ENCODE measurements around the gene INPP4A.

INPP4A gene

DNA sequence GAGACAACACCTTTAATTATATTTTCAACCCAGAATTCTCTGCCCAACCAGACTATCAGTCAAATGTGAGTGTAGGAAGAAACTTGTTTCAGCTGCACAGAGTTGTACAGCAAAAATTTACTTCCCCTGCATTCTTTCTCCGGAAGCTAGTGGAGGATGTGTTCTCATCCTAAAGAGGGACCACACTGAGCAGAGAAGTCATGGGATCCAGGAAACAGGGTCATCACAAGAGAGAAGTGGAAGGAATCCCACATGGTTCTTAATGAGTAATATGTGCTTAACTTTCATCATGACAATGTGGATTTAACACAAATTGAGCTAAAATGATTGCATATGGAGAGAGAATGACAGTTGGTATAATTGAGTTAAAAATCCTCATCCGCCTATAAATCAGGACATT, 78.2 kb downstream of the INPP4A start:
- ChIA-PET CTCF (no interaction called here), POLR2A (no interaction called here)
- no peak overlapping the region for H3K4me3 ChIP-seq (ENCODE audit: low read depth, low read length)
- no peak for DNase-seq (ENCODE audit: low read depth, low spot score)
- TF ChIP-seq, protein P1, sequence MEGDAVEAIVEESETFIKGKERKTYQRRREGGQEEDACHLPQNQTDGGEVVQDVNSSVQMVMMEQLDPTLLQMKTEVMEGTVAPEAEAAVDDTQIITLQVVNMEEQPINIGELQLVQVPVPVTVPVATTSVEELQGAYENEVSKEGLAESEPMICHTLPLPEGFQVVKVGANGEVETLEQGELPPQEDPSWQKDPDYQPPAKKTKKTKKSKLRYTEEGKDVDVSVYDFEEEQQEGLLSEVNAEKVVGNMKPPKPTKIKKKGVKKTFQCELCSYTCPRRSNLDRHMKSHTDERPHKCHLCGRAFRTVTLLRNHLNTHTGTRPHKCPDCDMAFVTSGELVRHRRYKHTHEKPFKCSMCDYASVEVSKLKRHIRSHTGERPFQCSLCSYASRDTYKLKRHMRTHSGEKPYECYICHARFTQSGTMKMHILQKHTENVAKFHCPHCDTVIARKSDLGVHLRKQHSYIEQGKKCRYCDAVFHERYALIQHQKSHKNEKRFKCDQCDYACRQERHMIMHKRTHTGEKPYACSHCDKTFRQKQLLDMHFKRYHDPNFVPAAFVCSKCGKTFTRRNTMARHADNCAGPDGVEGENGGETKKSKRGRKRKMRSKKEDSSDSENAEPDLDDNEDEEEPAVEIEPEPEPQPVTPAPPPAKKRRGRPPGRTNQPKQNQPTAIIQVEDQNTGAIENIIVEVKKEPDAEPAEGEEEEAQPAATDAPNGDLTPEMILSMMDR (IDR thresholded peaks at IDR 0.05; ENCODE audit: insufficient read depth, low read length, missing control alignments), result no peak

- ChIA-PET CTCF (no interaction called here), POLR2A (no interaction called here)
- no peak for DNase-seq (ENCODE audit: low read depth, low spot score)
- H3K4me3 ChIP-seq (ENCODE audit: low read depth, low read length), result no peak overlapping the region
- TF ChIP-seq, protein P1 (IDR thresholded peaks at IDR 0.05; ENCODE audit: insufficient read depth, low read length, missing control alignments), result no peak
These were observed 79.5 kb downstream of the INPP4A start for GRCh38 chr2:98524168-98524567.

DNA sequence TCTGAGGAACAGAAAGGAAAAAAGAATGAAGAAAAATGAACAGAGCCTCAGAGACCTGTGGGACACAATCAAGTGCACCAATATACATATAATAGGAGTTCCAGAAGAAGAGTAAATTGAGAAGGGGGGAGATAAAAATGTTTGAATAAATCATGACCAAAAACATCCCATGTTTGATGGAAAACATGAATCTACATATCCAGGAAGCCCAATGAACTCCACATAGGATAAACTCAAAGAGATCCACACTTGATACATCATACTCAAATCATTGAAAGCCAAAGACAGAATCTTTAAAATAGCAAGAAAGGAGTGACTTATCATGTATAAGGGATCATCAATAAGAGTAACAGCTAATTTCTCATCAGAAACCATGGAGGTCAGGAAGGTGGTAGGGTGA, 83.7 kb downstream of the INPP4A start:
- ChIA-PET CTCF (no interaction called here), POLR2A (no interaction called here)
- TF ChIP-seq, protein P1 (IDR thresholded peaks at IDR 0.05; ENCODE audit: insufficient read depth, low read length, missing control alignments), result no peak
- DNase-seq (ENCODE audit: low read depth, low spot score), result no peak
- no peak overlapping the region for H3K4me3 ChIP-seq (ENCODE audit: low read depth, low read length)

DNA sequence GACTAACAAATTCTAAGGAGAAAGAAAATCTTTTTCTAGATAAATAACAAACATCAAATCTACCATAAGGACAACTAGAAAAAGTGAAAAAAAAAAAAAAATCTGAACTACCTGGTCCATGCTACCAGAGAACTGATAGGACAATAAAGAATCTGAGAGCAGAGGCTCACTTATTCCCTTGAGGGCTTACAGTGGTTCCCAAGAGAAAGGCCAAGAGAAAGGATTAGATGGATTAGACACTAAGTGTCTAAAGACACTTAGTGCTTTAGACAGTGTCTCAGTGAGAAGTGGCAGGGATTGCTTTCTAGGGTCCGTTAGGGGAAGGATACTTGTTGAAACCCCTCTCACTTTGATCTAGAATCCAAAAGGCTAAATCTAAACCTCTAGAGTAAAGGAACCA, 85.5 kb downstream of the INPP4A start:
- TF ChIP-seq, protein P1 (IDR thresholded peaks at IDR 0.05; ENCODE audit: insufficient read depth, low read length, missing control alignments), result no peak
- POLR2A ChIA-PET, result no interaction called here
- no peak overlapping the region for H3K4me3 ChIP-seq (ENCODE audit: low read depth, low read length)
- no peak for DNase-seq (ENCODE audit: low read depth, low spot score)
- CTCF ChIA-PET, result no interaction called here

- no peak for DNase-seq (ENCODE audit: low read depth, low spot score)
- TF ChIP-seq, protein P1 (IDR thresholded peaks at IDR 0.05; ENCODE audit: insufficient read depth, low read length, missing control alignments), result no peak
- ChIA-PET POLR2A (no interaction called here), CTCF (no interaction called here)
- no peak overlapping the region for H3K4me3 ChIP-seq (ENCODE audit: low read depth, low read length)
These were observed 88.1 kb downstream of the INPP4A start for GRCh38 chr2:98532756-98533155.

- ChIA-PET POLR2A (no interaction called here), CTCF (no interaction called here)
- H3K4me3 ChIP-seq (ENCODE audit: low read depth, low read length), result no peak overlapping the region
- TF ChIP-seq, protein P1 (IDR thresholded peaks at IDR 0.05; ENCODE audit: insufficient read depth, low read length, missing control alignments), result no peak
- DNase-seq (ENCODE audit: low read depth, low spot score), result no peak
These were observed 88.9 kb downstream of the INPP4A start for GRCh38 chr2:98533547-98533946.
